Endothelial cell of umbilical vein (primary cell): ENCODE data around the gene ACBD3. TPM values are rescaled to one million over a fixed set of nuclear protein-coding genes. Genes with fewer than 3 reads are reported as not detected.

ENCODE experiments used
- BruUV-seq: library from RNA; stranded (reverse); fragments of 400-500 nt; replicated peaks from 2 replicates; lab custom pipeline; 2021; lab: Mats Ljungman, UMichigan
- CTCF ChIA-PET: fragments of 300-600, 350-600 bp; sonication (Branson Sonifier 250); formaldehyde crosslinking; loops from one replicate; lab custom pipeline; 2021; ENCODE audit warnings: antibody characterized with exemption, inconsistent platforms; lab: Charles Lee
- POLR2A ChIA-PET: fragments of 300-600, 350-600 bp; sonication (Branson Sonifier 250); formaldehyde crosslinking; loops from one replicate; lab custom pipeline; 2021; ENCODE audit warnings: antibody characterized with exemption, inconsistent platforms; lab: Charles Lee
- DNase-seq: peaks from one replicate; pipeline ENCODE4 v3.0.0-alpha.2; 2011; ENCODE audit warnings: low read depth, low spot score
- FAIRE-seq: peaks from 2 replicates; lab custom pipeline; 2011; peaks lifted over from hg19 to GRCh38; lab: Jason Lieb, UNC
- H2AFZ ChIP-seq: 2 replicates; pipeline ENCODE4 v1.6.0; 2012; ENCODE audit warnings: low read depth, low read length, control low read depth, inconsistent platforms
- H3K27ac ChIP-seq: 2 replicates; pipeline ENCODE4 v1.5.1; 2011; ENCODE audit warnings: low read depth, mild to moderate bottlenecking, control low read depth, low read length, moderate library complexity; ENCODE audit not compliant: insufficient read depth
- H3K27me3 ChIP-seq, 2 experiments: 2 replicates each; pipeline versions ENCODE4 v1.6.0 to v1.6.1; 2011; ENCODE audit warnings: low read length in 2 of 2, mixed read lengths in 1 of 2; ENCODE audit not compliant: control insufficient read depth in 2 of 2, insufficient read depth in 2 of 2
- H3K36me3 ChIP-seq, 2 experiments: 2 replicates in 1 of 2; 3 replicates in 1 of 2; pipeline ENCODE4 v1.5.1; 2011; ENCODE audit warnings: low read length in 2 of 2, mild to moderate bottlenecking in 1 of 2, moderate library complexity in 1 of 2; ENCODE audit not compliant: control insufficient read depth in 2 of 2, insufficient read depth in 2 of 2; ENCODE audit errors: extremely low read depth in 1 of 2
- H3K4me1 ChIP-seq: 3 replicates; pipeline ENCODE4 v1.5.1; 2011; ENCODE audit warnings: mild to moderate bottlenecking, low read length; ENCODE audit not compliant: control insufficient read depth, insufficient read depth; ENCODE audit errors: extremely low read depth
- H3K4me2 ChIP-seq: 2 replicates; pipeline ENCODE4 v1.6.1; 2011; ENCODE audit warnings: low read length, control low read depth, mixed read lengths; ENCODE audit not compliant: insufficient read depth
- H3K4me3 ChIP-seq, 3 experiments: fragments of 200-600 bp in 1 of 3; sonication (generic), shearing (Covaris generic) in 1 of 3; replicated peaks in 1 of 3; 2 replicates each; pipeline ENCODE4 v1.5.1; 2011 to 2016; ENCODE audit warnings: control low read depth in 3 of 3, low read length in 3 of 3, mild to moderate bottlenecking in 2 of 3, inconsistent platforms in 1 of 3, low read depth in 1 of 3, moderate library complexity in 1 of 3; ENCODE audit not compliant: insufficient read depth in 1 of 3
- H3K79me2 ChIP-seq: 2 replicates; pipeline ENCODE4 v1.6.0; 2012; ENCODE audit warnings: low read length, inconsistent platforms; ENCODE audit not compliant: control insufficient read depth, insufficient read depth
- H3K9ac ChIP-seq: replicated peaks from 2 replicates; pipeline ENCODE3; 2011; ENCODE audit warnings: low read length, control low read depth; ENCODE audit not compliant: insufficient read depth; ENCODE audit errors: extremely low read depth
- H3K9me1 ChIP-seq: replicated peaks from 3 replicates; pipeline ENCODE4 v1.6.0; 2011; ENCODE audit warnings: mild to moderate bottlenecking, low read length; ENCODE audit not compliant: control insufficient read depth, insufficient read depth; ENCODE audit errors: extremely low read depth
- H3K9me3 ChIP-seq: replicated peaks from 2 replicates; pipeline ENCODE4 v1.5.1; 2012; ENCODE audit warnings: low read length, inconsistent platforms; ENCODE audit not compliant: control insufficient read depth, insufficient read depth
- H4K20me1 ChIP-seq: replicated peaks from 2 replicates; pipeline ENCODE3; 2011; ENCODE audit warnings: mild to moderate bottlenecking, low read length; ENCODE audit not compliant: control insufficient read depth, insufficient read depth; ENCODE audit errors: extremely low read depth
- EZH2 ChIP-seq: IDR thresholded peaks from 2 replicates; pipeline ENCODE4 v1.6.1; 2012; ENCODE audit warnings: borderline replicate concordance, low read depth, mild to moderate bottlenecking, moderate library complexity, low read length, inconsistent platforms; ENCODE audit not compliant: severe bottlenecking
- FOS ChIP-seq: IDR thresholded peaks from 2 replicates; pipeline ENCODE4 v1.6.1; 2011; ENCODE audit warnings: mild to moderate bottlenecking, low read length, moderate library complexity, borderline replicate concordance; ENCODE audit not compliant: insufficient read depth
- MYC ChIP-seq: IDR thresholded peaks from one replicate; pipeline ENCODE4 v1.6.1; 2011; ENCODE audit warnings: mild to moderate bottlenecking, low read depth, low read length
- POLR2A ChIP-seq: IDR thresholded peaks from 2 replicates; pipeline ENCODE4 v1.6.1; 2012; ENCODE audit warnings: low read depth, mild to moderate bottlenecking, control low read depth, low read length
- dilution Hi-C: fragments of 300-500 bp; cut with MboI; formaldehyde crosslinking; loops from one replicate; pipeline ENCODE4 v1.15.0; 2019; ENCODE audit warnings: low sequenced_read_pairs; ENCODE audit not compliant: extremely low pct_ligation_motif_present
- intact Hi-C: fragments of 100-400 bp; cut with micrococcal nuclease; formaldehyde crosslinking; loops from one replicate; pipeline ENCODE4 v1.10.0; 2022
- polyA plus RNA-seq, 4 experiments: library from polyadenylated mRNA; depleted of rRNA in 3 of 4; stranded (reverse) in 3 of 4; unstranded in 1 of 4; fragments of >200 nt; gene quantifications; 2 replicates each; pipeline versions ENCODE4 v1.2.1 to v1.2.3, GENCODE V29; 2011 to 2012; ENCODE audit warnings: missing spikeins in 1 of 4
- total RNA-seq: library from RNA; stranded (reverse); gene quantifications from 2 replicates; pipeline ENCODE4 v1.2.3, GENCODE V29; 2021
- TF ChIP-seq, protein P1 (sequence below), 2 donors: IDR thresholded peaks; 1 replicate in 1 of 2; 2 replicates in 1 of 2; pipeline ENCODE4 v1.5.1; 2011; ENCODE audit warnings: low read length in 2 of 2, mild to moderate bottlenecking in 2 of 2, moderate library complexity in 2 of 2, control low read depth in 1 of 2, inconsistent platforms in 1 of 2, low read depth in 1 of 2; ENCODE audit not compliant: insufficient read depth in 1 of 2; ENCODE audit errors: extremely low read depth in 1 of 2
- TF ChIP-seq, protein P2 (sequence below): IDR thresholded peaks from 2 replicates; pipeline ENCODE4 v1.6.1; 2011; ENCODE audit not compliant: insufficient read depth, insufficient read length

ACBD3 gene
- total and polyA plus RNA-seq, 2 donors (not counting 3 experiments of a cell fraction or from before 2014, with no cell fraction given) = 12.3 to 36.4 TPM

DNA sequence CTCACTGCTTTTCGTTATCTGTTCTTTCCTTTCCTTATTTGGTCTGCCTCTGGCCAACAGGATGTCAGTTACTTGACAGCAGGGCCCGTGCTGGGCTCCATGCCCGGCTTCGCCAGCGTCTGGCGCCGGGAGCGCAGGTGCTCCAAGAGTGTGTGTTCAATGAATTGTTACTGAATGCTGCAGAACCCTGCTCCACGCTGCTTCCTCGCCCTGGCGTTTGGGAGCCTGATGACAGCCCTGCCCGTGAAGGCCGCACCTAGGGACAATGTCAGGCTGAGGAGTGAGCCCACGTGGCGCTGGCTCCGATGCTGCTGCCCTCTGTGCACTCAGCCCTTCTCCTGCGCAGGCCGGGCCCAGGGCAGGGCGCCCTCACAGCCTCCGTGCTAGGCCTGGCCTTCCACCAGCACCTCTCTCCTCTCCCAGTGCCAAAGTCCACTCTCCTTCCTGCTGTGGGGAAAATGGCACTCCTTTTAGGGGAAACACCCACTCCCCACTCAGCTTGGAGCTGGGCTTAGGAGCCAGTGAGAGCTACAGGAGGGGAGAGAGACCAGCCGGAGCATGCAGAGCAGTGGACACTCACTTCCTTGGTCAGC lies 51.4 kb downstream of the ACBD3 start:
- H3K79me2 ChIP-seq = no peaks in the 10 kb centered on the region
- no peak overlapping the region for H3K9ac ChIP-seq
- H3K36me3 ChIP-seq = no peaks in the 10 kb centered on the region
- H3K27me3 ChIP-seq = peaks cover 0 to 5% of the 10 kb centered on the region in 2 experiments
- no peaks in the 10 kb centered on the region for H3K9me3 ChIP-seq
- BruUV-seq = no TSS peak
- intact Hi-C loops = no loop called here
- no peak overlapping the region for H3K4me3 ChIP-seq
- FAIRE-seq = no peak
- H3K9me1 ChIP-seq = no peaks in the 10 kb centered on the region
- no peak overlapping the region for H2AFZ ChIP-seq
- peak; percentile 37 for DNase-seq
- ChIA-PET CTCF (interaction anchor here (1.5 to 2.1 kb wide), 4 partner anchors 10 to 198 kb away, joined by 4 to 18 read pairs (median 11); no protein-coding TSS in a partner anchor), POLR2A (no interaction called here)
- H3K4me2 ChIP-seq = no peak overlapping the region
- H4K20me1 ChIP-seq = no peaks in the 10 kb centered on the region
- TF ChIP-seq POLR2A = no peak
- TF ChIP-seq, protein P1, sequence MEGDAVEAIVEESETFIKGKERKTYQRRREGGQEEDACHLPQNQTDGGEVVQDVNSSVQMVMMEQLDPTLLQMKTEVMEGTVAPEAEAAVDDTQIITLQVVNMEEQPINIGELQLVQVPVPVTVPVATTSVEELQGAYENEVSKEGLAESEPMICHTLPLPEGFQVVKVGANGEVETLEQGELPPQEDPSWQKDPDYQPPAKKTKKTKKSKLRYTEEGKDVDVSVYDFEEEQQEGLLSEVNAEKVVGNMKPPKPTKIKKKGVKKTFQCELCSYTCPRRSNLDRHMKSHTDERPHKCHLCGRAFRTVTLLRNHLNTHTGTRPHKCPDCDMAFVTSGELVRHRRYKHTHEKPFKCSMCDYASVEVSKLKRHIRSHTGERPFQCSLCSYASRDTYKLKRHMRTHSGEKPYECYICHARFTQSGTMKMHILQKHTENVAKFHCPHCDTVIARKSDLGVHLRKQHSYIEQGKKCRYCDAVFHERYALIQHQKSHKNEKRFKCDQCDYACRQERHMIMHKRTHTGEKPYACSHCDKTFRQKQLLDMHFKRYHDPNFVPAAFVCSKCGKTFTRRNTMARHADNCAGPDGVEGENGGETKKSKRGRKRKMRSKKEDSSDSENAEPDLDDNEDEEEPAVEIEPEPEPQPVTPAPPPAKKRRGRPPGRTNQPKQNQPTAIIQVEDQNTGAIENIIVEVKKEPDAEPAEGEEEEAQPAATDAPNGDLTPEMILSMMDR (IDR thresholded peaks at IDR 0.05; ENCODE audit: extremely low read depth in 1 of 2, insufficient read depth in 1 of 2, low read depth in 1 of 2, low read length in 2 of 2) = no peak
- no peak for TF ChIP-seq FOS
- TF ChIP-seq, protein P2, sequence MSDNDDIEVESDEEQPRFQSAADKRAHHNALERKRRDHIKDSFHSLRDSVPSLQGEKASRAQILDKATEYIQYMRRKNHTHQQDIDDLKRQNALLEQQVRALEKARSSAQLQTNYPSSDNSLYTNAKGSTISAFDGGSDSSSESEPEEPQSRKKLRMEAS = no peak
- TF ChIP-seq EZH2 = peak; percentile 52
- no peak for TF ChIP-seq MYC
- H3K27ac ChIP-seq = no peak overlapping the region
- dilution Hi-C loops = no loop called here
- no peaks in the 10 kb centered on the region for H3K4me1 ChIP-seq
